HepG2 (cell line): ENCODE measurements around the gene CAPN7. TPM values are rescaled to one million over a fixed set of nuclear protein-coding genes. Genes with fewer than 3 reads are reported as not detected.

ENCODE experiments used
- AKAP8 ChIP-seq: sonication (generic); formaldehyde crosslinking; IDR thresholded peaks from 2 replicates; pipeline ENCODE4 v1.5.1; 2020; ENCODE audit warnings: mild to moderate bottlenecking, missing genetic modification reagents
- EED ChIP-seq: sonication (generic); formaldehyde crosslinking; IDR thresholded peaks from 2 replicates; pipeline ENCODE4 v1.5.0; 2020; ENCODE audit warnings: mild to moderate bottlenecking, missing genetic modification reagents
- FOXJ3 ChIP-seq: sonication (generic); formaldehyde crosslinking; IDR thresholded peaks from 2 replicates; pipeline ENCODE4 v1.4.0; 2020; ENCODE audit warnings: missing genetic modification reagents, mild to moderate bottlenecking, borderline replicate concordance
- MED1 ChIP-seq: sonication (generic); formaldehyde crosslinking; IDR thresholded peaks from 2 replicates; pipeline ENCODE4 v1.4.0; 2020; ENCODE audit warnings: missing genetic modification reagents
- NFYC ChIP-seq: IDR thresholded peaks from 2 replicates; pipeline ENCODE4 v1.6.1; 2016; ENCODE audit warnings: missing genetic modification reagents, missing compliant biosample characterization
- NKX3-1 ChIP-seq: sonication (generic); formaldehyde crosslinking; IDR thresholded peaks from 2 replicates; pipeline ENCODE4 v1.5.0; 2020; ENCODE audit warnings: missing genetic modification reagents
- TBX3 ChIP-seq: fragments of 450-650 bp; IDR thresholded peaks from 2 replicates; pipeline ENCODE4 v1.6.1; 2017; ENCODE audit warnings: antibody characterized with exemption, mild to moderate bottlenecking, inconsistent platforms, borderline replicate concordance
- TOE1 ChIP-seq: sonication (generic); formaldehyde crosslinking; IDR thresholded peaks from 2 replicates; pipeline ENCODE4 v1.4.0; 2020; ENCODE audit warnings: mild to moderate bottlenecking, missing genetic modification reagents
- YY1 ChIP-seq: IDR thresholded peaks from 2 replicates; pipeline ENCODE4 v1.6.1; 2011; ENCODE audit warnings: low read length, low read depth, moderate library complexity, mild to moderate bottlenecking; ENCODE audit not compliant: insufficient read depth, insufficient replicate concordance
- ZFP36 ChIP-seq: fragments of 150-350 bp; IDR thresholded peaks from 2 replicates; pipeline ENCODE4 v1.6.1; 2018; ENCODE audit warnings: borderline replicate concordance, low read length, low read depth; ENCODE audit not compliant: partially characterized antibody
- ZNF234 ChIP-seq: sonication (generic); formaldehyde crosslinking; conservative IDR thresholded peaks from 2 replicates; pipeline ENCODE4 v1.5.1; 2020; ENCODE audit warnings: mild to moderate bottlenecking, missing genetic modification reagents
- ZNF33A ChIP-seq: sonication (generic); formaldehyde crosslinking; IDR thresholded peaks from 2 replicates; pipeline ENCODE4 v1.5.1; 2020; ENCODE audit warnings: missing genetic modification reagents, mild to moderate bottlenecking, moderate library complexity, borderline replicate concordance
- ZNF354B ChIP-seq: sonication (generic); formaldehyde crosslinking; IDR thresholded peaks from 2 replicates; pipeline ENCODE4 v1.8.0; 2022; ENCODE audit warnings: mild to moderate bottlenecking, missing genetic modification reagents
- ZNF629 ChIP-seq: sonication (generic); formaldehyde crosslinking; conservative IDR thresholded peaks from 2 replicates; pipeline ENCODE4 v1.5.0; 2020; ENCODE audit warnings: missing genetic modification reagents
- polyA plus RNA-seq, 8 experiments: library from polyadenylated mRNA; depleted of rRNA in 3 of 8; stranded (reverse) in 7 of 8; unstranded in 1 of 8; fragments of >200 nt; fragmentation: Illumina TruSeq in 4 of 8; extraction: Trizol in 4 of 8; gene quantifications; 2 replicates each; pipeline versions ENCODE4 v1.2.1 to v1.2.3, GENCODE V29; 2011 to 2016; ENCODE audit warnings: low read depth in 4 of 8, missing spikeins in 1 of 8, mixed read lengths in 1 of 8; ENCODE audit not compliant: insufficient read depth in 1 of 8
- total RNA-seq, 5 experiments: library from RNA; depleted of rRNA; stranded (reverse); fragments of >200 nt; fragmentation: Illumina TruSeq; extraction: Trizol; gene quantifications; 2 replicates each; pipeline ENCODE4 v1.2.3, GENCODE V29; 2016; ENCODE audit warnings: low read depth in 1 of 5
- TF ChIP-seq, protein P1 (sequence below): sonication (generic); formaldehyde crosslinking; IDR thresholded peaks from 2 replicates; pipeline ENCODE4 v1.4.0; 2020; ENCODE audit warnings: low read depth, missing genetic modification reagents
- TF ChIP-seq, protein P2 (sequence below): sonication (generic); formaldehyde crosslinking; IDR thresholded peaks from 2 replicates; pipeline ENCODE4 v1.4.0; 2020; ENCODE audit warnings: mild to moderate bottlenecking, missing genetic modification reagents

Gene CAPN7
- total and polyA plus RNA-seq, 2 of the 13 experiments (the other 11 are each of a cell fraction or from before 2014, with no cell fraction given) = 16.7 to 36.8 TPM

DNA sequence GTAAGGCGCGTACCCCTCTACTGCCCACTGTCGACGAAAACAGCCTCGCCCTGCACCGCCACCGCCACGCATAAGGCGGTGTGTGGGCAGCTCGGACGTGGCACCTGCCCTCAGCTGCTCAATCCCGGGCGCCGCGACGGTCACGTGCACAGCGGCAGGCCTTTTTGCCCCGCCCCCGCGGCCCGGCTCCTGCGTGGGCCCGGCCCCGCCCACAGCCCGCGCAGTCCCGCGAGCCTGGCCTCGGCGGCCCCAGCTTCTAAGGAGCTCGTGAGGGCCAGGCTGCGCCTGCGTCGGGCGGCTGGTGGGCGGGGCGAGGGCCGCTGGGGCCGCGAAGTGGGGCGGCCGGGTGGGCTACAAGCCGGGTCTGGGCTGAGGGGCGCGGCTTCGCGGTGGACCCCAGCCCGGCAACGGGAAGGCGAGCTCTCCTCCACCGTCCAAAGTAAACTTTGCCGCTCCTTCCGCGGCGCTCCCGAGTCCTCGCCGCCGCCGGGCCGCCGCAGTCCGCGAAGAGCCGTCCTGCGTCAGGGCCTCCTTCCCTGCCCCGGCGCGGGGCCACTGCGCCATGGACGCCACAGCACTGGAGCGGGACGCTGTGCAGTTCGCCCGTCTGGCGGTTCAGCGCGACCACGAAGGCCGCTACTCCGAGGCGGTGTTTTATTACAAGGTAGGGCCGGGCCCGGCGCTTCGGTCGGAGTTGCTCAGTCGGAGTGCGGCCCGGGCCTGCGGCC lies at the start of gene CAPN7 (continued):
- peak; percentile 87 for TF ChIP-seq AKAP8 (CRISPR knock-in tag)
- TF ChIP-seq NKX3-1 = peak; percentile 58; the same call in 1 of the 2 replicates
- no peak for TF ChIP-seq TBX3
- TF ChIP-seq YY1 = peak; percentile 59
- TF ChIP-seq EED (CRISPR knock-in tag) = peak; percentile 70
- TF ChIP-seq ZNF354B (CRISPR knock-in tag) = no peak
- no peak; the same call in 1 of the 2 replicates for TF ChIP-seq TOE1 (CRISPR knock-in tag)
- TF ChIP-seq MED1 (CRISPR knock-in tag) = peak; percentile 50; the same call in 1 of the 2 replicates
- TF ChIP-seq ZNF629 (CRISPR knock-in tag) = peak; percentile 24
- TF ChIP-seq ZFP36 = no peak
- TF ChIP-seq FOXJ3 (CRISPR knock-in tag) = no peak
- peak; percentile 60; the same call in 1 of the 2 replicates for TF ChIP-seq NFYC
- TF ChIP-seq, protein P1, sequence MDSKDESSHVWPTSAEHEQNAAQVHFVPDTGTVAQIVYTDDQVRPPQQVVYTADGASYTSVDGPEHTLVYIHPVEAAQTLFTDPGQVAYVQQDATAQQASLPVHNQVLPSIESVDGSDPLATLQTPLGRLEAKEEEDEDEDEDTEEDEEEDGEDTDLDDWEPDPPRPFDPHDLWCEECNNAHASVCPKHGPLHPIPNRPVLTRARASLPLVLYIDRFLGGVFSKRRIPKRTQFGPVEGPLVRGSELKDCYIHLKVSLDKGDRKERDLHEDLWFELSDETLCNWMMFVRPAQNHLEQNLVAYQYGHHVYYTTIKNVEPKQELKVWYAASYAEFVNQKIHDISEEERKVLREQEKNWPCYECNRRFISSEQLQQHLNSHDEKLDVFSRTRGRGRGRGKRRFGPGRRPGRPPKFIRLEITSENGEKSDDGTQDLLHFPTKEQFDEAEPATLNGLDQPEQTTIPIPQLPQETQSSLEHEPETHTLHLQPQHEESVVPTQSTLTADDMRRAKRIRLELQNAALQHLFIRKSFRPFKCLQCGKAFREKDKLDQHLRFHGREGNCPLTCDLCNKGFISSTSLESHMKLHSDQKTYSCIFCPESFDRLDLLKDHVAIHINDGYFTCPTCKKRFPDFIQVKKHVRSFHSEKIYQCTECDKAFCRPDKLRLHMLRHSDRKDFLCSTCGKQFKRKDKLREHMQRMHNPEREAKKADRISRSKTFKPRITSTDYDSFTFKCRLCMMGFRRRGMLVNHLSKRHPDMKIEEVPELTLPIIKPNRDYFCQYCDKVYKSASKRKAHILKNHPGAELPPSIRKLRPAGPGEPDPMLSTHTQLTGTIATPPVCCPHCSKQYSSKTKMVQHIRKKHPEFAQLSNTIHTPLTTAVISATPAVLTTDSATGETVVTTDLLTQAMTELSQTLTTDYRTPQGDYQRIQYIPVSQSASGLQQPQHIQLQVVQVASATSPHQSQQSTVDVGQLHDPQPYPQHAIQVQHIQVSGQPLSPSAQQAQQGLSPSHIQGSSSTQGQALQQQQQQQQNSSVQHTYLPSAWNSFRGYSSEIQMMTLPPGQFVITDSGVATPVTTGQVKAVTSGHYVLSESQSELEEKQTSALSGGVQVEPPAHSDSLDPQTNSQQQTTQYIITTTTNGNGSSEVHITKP = no peak; the same call in 1 of the 2 replicates
- 0 out of 2 replicates have a peak, but pooled peaks have one; percentile 68 for TF ChIP-seq ZNF234 (CRISPR knock-in tag)
- no peak for TF ChIP-seq ZNF33A (CRISPR knock-in tag)
- TF ChIP-seq, protein P2, sequence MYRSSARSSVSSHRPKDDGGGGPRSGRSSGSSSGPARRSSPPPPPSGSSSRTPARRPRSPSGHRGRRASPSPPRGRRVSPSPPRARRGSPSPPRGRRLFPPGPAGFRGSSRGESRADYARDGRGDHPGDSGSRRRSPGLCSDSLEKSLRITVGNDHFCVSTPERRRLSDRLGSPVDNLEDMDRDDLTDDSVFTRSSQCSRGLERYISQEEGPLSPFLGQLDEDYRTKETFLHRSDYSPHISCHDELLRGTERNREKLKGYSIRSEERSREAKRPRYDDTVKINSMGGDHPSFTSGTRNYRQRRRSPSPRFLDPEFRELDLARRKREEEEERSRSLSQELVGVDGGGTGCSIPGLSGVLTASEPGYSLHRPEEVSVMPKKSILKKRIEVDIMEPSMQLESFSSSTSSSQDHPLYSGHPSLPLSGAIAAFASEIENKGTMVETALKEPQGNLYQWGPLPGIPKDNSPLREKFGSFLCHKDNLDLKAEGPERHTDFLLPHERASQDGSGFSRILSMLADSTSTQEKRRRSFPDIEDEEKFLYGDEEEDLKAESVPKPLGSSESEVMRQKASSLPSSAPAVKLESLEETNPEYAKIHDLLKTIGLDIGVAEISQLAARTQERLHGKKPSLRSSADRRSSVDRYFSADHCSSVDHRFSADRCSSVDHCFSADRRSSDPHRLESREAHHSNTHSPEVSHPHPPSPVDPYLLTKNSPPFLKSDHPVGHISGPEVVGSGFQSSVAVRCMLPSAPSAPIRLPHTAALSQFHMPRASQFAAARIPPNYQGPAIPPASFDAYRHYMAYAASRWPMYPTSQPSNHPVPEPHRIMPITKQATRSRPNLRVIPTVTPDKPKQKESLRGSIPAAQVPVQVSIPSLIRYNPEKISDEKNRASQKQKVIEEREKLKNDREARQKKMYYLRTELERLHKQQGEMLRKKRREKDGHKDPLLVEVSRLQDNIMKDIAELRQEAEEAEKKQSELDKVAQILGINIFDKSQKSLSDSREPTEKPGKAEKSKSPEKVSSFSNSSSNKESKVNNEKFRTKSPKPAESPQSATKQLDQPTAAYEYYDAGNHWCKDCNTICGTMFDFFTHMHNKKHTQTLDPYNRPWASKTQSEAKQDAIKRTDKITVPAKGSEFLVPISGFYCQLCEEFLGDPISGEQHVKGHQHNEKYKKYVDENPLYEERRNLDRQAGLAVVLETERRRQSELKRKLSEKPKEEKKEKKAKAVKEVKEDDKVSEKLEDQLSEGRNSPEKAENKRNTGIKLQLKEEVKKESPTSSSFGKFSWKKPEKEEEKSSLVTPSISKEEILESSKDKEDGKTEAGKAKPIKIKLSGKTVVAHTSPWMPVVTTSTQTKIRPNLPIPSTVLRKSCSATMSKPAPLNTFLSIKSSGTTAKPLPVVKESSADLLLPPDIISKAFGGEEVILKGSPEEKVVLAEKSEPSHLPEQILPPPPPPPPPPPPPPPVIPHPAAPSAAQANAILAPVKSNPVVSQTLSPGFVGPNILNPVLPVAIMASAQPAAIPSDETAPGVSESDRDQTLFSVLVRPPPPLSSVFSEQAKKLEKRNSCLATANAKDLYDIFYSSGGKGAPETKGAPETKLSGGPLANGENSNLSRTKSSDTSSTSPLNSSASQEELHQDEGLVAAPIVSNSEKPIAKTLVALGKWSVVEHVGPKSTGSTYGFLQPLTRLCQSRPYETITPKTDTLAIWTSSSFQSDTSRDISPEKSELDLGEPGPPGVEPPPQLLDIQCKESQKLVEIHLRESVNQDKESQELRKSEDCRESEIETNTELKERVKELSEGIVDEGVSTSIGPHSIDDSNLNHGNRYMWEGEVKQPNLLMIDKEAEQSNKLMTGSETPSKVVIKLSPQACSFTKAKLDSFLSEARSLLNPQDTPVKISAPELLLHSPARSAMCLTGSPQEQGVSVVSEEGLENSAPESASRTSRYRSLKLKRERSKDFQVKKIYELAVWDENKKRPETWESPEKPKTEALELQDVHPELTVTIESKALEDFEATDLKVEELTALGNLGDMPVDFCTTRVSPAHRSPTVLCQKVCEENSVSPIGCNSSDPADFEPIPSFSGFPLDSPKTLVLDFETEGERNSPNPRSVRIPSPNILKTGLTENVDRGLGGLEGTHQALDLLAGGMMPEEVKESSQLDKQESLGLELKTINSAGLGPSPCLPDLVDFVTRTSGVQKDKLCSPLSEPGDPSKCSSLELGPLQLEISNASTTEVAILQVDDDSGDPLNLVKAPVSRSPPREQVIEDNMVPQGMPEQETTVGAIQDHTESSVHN (CRISPR knock-in tag) = no peak
